Fibroblast of lung (primary cell): ENCODE data around the gene SNCG. TPM values are rescaled to one million over a fixed set of nuclear protein-coding genes. Genes with fewer than 3 reads are reported as not detected.

Source experiments
- DNase-seq, 2 donors: peaks; one replicate each; pipeline versions ENCODE4 v3.0.0 to v3.0.0-alpha.2; 2010; ENCODE audit warnings: low read depth in 2 of 2
- H2AFZ ChIP-seq: 2 replicates; pipeline ENCODE4 v1.5.1; 2012; ENCODE audit warnings: low read length, control low read depth, inconsistent platforms
- H3K27ac ChIP-seq: 2 replicates; pipeline ENCODE4 v1.5.1; 2011; ENCODE audit warnings: low read length, control low read depth; ENCODE audit not compliant: insufficient read depth
- H3K27me3 ChIP-seq: 2 replicates; pipeline ENCODE4 v1.5.1; 2011; ENCODE audit warnings: mild to moderate bottlenecking, low read length; ENCODE audit not compliant: control insufficient read depth, insufficient read depth
- H3K36me3 ChIP-seq: 2 replicates; pipeline ENCODE4 v1.5.1; 2011; ENCODE audit warnings: low read length; ENCODE audit not compliant: control insufficient read depth, insufficient read depth
- H3K4me1 ChIP-seq: 2 replicates; pipeline ENCODE4 v1.5.1; 2011; ENCODE audit warnings: low read length; ENCODE audit not compliant: control insufficient read depth, insufficient read depth; ENCODE audit errors: extremely low read depth
- H3K4me2 ChIP-seq: 2 replicates; pipeline ENCODE4 v1.5.1; 2011; ENCODE audit warnings: low read length, control low read depth; ENCODE audit not compliant: insufficient read depth; ENCODE audit errors: extremely low read depth
- H3K4me3 ChIP-seq, 4 experiments: fragments of 200-600 bp in 1 of 4; sonication (generic) in 1 of 4; replicated peaks in 1 of 4; 2 replicates each; pipeline ENCODE4 v1.5.1; 2011 to 2016; ENCODE audit warnings: low read length in 4 of 4, low read depth in 3 of 4, mild to moderate bottlenecking in 3 of 4, control low read depth in 2 of 4, inconsistent platforms in 1 of 4, mixed read lengths in 1 of 4; ENCODE audit not compliant: insufficient read depth in 1 of 4; ENCODE audit errors: control extremely low read depth in 1 of 4
- H3K79me2 ChIP-seq: 2 replicates; pipeline ENCODE4 v1.5.1; 2012; ENCODE audit warnings: mild to moderate bottlenecking, low read length, inconsistent platforms; ENCODE audit not compliant: control insufficient read depth, insufficient read depth
- H3K9ac ChIP-seq: 2 replicates; pipeline ENCODE4 v1.5.1; 2011; ENCODE audit warnings: mild to moderate bottlenecking, low read length, control low read depth; ENCODE audit not compliant: insufficient read depth
- H3K9me3 ChIP-seq: 2 replicates; pipeline ENCODE4 v1.5.1; 2012; ENCODE audit warnings: low read depth, low read length; ENCODE audit not compliant: control insufficient read depth, insufficient read depth
- H4K20me1 ChIP-seq: 2 replicates; pipeline ENCODE4 v1.5.1; 2011; ENCODE audit warnings: low read length; ENCODE audit not compliant: control insufficient read depth, insufficient read depth; ENCODE audit errors: extremely low read depth
- CTCF ChIP-seq, 2 donors: IDR thresholded peaks in 1 of 2; conservative IDR thresholded peaks in 1 of 2; 1 replicate in 1 of 2; 2 replicates in 1 of 2; pipeline ENCODE4 v1.5.1; 2011 to 2012; ENCODE audit warnings: low read length in 2 of 2, control low read depth in 1 of 2, inconsistent platforms in 1 of 2, low read depth in 1 of 2, mild to moderate bottlenecking in 1 of 2
- EZH2 ChIP-seq: IDR thresholded peaks from 2 replicates; pipeline ENCODE4 v1.5.1; 2012; ENCODE audit warnings: low read length, control low read depth, mild to moderate bottlenecking; ENCODE audit errors: missing control alignments
- polyA plus RNA-seq, 2 donors: library from polyadenylated mRNA; depleted of rRNA in 1 of 2; stranded (reverse) in 1 of 2; unstranded in 1 of 2; fragments of >200 nt; gene quantifications; 2 replicates each; pipeline ENCODE4 v1.2.1, GENCODE V29; 2011 to 2012; ENCODE audit warnings: missing spikeins in 1 of 2
- total RNA-seq: library from RNA; depleted of rRNA; stranded (reverse); fragments of >200 nt; gene quantifications from 2 replicates; pipeline ENCODE4 v1.2.1, GENCODE V29; 2014

The SNCG gene
- total and polyA plus RNA-seq, 2 donors (not counting 1 experiment from before 2014, with no cell fraction given): 21.3 to 34.4 TPM

GRCh38 chr10:86940677-86941076, 17.7 kb upstream of the SNCG start:
- H3K4me1 ChIP-seq: peaks cover 3% of the 10 kb centered on the region
- H2AFZ ChIP-seq: no peak overlapping the region
- no peak overlapping the region for H3K4me2 ChIP-seq
- no peak for DNase-seq
- no peak for TF ChIP-seq EZH2
- TF ChIP-seq CTCF (conservative IDR thresholded peaks at IDR 0.05 in 1 of 2, IDR thresholded peaks at IDR 0.05 in 1 of 2; ENCODE audit: low read depth in 1 of 2, low read length in 2 of 2): no peak
- H3K27ac ChIP-seq: no peak overlapping the region
- no peak overlapping the region for H3K9ac ChIP-seq
- no peaks in the 10 kb centered on the region for H4K20me1 ChIP-seq
- no peaks in the 10 kb centered on the region for H3K9me3 ChIP-seq
- H3K36me3 ChIP-seq: peaks cover 2% of the 10 kb centered on the region
- no peak overlapping the region for H3K4me3 ChIP-seq
- H3K27me3 ChIP-seq: no peaks in the 10 kb centered on the region
- H3K79me2 ChIP-seq: no peaks in the 10 kb centered on the region

GRCh38 chr10:86941426-86941825, 17.0 kb upstream of the SNCG start:
- TF ChIP-seq EZH2: no peak
- TF ChIP-seq CTCF (conservative IDR thresholded peaks at IDR 0.05 in 1 of 2, IDR thresholded peaks at IDR 0.05 in 1 of 2; ENCODE audit: low read depth in 1 of 2, low read length in 2 of 2): no peak
- H3K9me3 ChIP-seq: no peaks in the 10 kb centered on the region
- no peak overlapping the region for H3K4me3 ChIP-seq
- no peaks in the 10 kb centered on the region for H4K20me1 ChIP-seq
- H3K4me2 ChIP-seq: no peak overlapping the region
- H3K27me3 ChIP-seq: no peaks in the 10 kb centered on the region
- no peak overlapping the region for H3K9ac ChIP-seq
- peaks cover 3% of the 10 kb centered on the region for H3K4me1 ChIP-seq
- no peak for DNase-seq
- H3K79me2 ChIP-seq: no peaks in the 10 kb centered on the region
- H3K27ac ChIP-seq: no peak overlapping the region
- no peak overlapping the region for H2AFZ ChIP-seq
- peaks cover under 1% of the 10 kb centered on the region for H3K36me3 ChIP-seq

GRCh38 chr10:86941991-86942421, 16.4 kb upstream of the SNCG start:
- H3K4me1 ChIP-seq: peaks cover 3% of the 10 kb centered on the region
- no peak overlapping the region for H3K27ac ChIP-seq
- no peak overlapping the region for H3K4me2 ChIP-seq
- TF ChIP-seq CTCF (conservative IDR thresholded peaks at IDR 0.05 in 1 of 2, IDR thresholded peaks at IDR 0.05 in 1 of 2; ENCODE audit: low read depth in 1 of 2, low read length in 2 of 2) (no peak), EZH2 (no peak)
- no peaks in the 10 kb centered on the region for H3K9me3 ChIP-seq
- no peaks in the 10 kb centered on the region for H3K79me2 ChIP-seq
- H4K20me1 ChIP-seq: no peaks in the 10 kb centered on the region
- no peak overlapping the region for H3K9ac ChIP-seq
- no peak overlapping the region for H3K4me3 ChIP-seq
- no peaks in the 10 kb centered on the region for H3K36me3 ChIP-seq
- DNase-seq: no peak
- no peak overlapping the region for H2AFZ ChIP-seq
- no peaks in the 10 kb centered on the region for H3K27me3 ChIP-seq
